B cell (primary cell): ENCODE data around the gene WEE2.

ENCODE experiments used
- EZH2 ChIP-seq: IDR thresholded peaks from 2 replicates; pipeline ENCODE4 v1.6.1; 2012; ENCODE audit warnings: borderline replicate concordance, low read depth, mild to moderate bottlenecking, moderate library complexity, low read length; ENCODE audit not compliant: insufficient read depth, poor library complexity, severe bottlenecking
- TF ChIP-seq, protein P1 (sequence below): fragments of 200-600 bp; IDR thresholded peaks from one replicate; pipeline ENCODE4 v1.8.0; 2022; ENCODE audit warnings: antibody characterized with exemption, mild to moderate bottlenecking

- TF ChIP-seq, protein P1, sequence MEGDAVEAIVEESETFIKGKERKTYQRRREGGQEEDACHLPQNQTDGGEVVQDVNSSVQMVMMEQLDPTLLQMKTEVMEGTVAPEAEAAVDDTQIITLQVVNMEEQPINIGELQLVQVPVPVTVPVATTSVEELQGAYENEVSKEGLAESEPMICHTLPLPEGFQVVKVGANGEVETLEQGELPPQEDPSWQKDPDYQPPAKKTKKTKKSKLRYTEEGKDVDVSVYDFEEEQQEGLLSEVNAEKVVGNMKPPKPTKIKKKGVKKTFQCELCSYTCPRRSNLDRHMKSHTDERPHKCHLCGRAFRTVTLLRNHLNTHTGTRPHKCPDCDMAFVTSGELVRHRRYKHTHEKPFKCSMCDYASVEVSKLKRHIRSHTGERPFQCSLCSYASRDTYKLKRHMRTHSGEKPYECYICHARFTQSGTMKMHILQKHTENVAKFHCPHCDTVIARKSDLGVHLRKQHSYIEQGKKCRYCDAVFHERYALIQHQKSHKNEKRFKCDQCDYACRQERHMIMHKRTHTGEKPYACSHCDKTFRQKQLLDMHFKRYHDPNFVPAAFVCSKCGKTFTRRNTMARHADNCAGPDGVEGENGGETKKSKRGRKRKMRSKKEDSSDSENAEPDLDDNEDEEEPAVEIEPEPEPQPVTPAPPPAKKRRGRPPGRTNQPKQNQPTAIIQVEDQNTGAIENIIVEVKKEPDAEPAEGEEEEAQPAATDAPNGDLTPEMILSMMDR = peak; percentile 63
- TF ChIP-seq EZH2 = no peak
These were observed 44.5 kb downstream of the WEE2 start for GRCh38 chr7:141752634-141753033.
